Measurements from ENCODE around the gene BPTF.
"Not testable (repeated sequence)": the region's sequence is repeated elsewhere in the genome, so short reads cannot be mapped to it uniquely, and the experiment has no call there.

BPTF gene

DNA sequence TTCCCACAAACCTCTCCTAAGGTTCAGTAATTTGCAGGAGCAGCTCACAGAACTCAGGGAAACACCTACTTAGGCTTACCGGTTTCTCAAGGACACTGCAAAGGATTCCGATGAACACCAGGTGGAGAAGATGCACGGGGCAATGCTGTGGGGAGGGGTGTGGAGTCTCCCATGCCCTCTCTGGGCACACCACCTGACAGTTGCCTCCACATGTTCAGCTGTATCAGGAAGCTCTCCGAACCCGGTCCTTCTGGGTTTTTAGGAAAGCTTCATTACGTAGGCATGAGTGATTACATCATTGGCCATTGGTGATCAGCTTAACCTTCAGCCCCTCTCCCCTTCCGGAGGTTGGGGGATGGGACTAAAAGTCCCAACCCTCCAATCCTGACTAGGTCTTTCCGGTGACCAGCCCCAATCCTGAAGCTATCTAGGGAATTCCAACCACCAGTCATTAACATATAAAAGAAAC lies 149.3 kb downstream of the BPTF start:
- no peak for DNase-seq (ENCODE audit: low spot score)

DNA sequence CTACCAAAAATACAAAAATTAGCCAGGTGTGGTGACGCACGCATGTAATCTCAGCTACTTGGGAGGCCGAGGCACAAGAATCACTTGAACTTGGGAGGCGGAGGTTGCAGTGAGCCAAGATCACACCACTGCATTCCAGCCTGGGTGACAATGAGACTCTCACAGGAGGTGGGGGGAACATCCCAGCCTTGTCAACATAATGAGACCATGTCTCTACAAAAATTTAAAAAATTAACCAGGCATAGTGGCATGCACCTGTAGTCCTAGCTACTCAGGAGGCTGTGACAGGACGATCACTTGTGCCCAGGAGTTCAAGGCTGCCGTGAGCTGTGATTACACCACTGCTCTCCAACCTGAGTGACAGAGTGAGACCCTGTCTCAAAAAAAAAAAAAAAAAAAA lies 151.0 kb downstream of the BPTF start:
- not testable (repeated sequence) for DNase-seq (ENCODE audit: low spot score)

DNA sequence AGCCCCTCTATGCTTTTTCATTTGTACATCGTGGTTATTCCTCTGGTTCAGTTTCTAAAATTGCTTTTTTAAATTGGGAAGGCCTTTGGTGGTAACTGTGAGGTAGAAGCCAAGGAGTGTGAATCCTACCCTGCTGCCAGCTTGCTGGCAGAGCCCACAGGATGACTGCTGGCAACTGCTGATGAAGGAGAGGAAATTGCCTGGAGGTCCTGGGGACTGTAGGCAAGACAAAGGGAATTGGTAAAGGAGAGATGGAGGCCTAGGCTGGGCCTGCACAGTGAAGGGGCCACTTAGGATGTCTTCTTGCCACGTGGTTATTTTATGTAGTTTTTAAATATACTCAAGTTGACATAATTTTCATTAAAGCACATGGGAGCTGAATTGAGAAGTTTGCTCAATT lies 155.2 kb downstream of the BPTF start:
- no peak for DNase-seq (ENCODE audit: low spot score)

DNA sequence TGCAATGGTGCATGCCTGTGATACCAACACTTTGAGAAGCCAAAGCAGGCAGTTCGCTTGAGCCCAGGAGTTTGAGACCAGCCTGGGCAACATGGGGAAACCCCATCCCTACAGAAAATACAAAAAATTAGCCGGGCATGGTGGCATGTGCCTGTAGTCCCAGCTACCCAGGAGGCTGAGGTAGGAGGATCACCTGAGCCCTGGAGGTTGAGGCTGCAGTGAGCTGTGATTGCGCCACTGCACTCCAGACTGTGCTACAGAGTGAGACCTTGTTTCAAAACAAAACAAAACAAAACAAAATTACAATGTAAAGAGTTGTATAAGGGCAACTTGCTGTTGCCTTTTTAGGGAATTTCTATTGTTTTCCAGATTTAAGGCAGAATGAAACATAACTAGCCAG lies 155.6 kb downstream of the BPTF start:
- not testable (repeated sequence) for DNase-seq (ENCODE audit: low spot score)

DNA sequence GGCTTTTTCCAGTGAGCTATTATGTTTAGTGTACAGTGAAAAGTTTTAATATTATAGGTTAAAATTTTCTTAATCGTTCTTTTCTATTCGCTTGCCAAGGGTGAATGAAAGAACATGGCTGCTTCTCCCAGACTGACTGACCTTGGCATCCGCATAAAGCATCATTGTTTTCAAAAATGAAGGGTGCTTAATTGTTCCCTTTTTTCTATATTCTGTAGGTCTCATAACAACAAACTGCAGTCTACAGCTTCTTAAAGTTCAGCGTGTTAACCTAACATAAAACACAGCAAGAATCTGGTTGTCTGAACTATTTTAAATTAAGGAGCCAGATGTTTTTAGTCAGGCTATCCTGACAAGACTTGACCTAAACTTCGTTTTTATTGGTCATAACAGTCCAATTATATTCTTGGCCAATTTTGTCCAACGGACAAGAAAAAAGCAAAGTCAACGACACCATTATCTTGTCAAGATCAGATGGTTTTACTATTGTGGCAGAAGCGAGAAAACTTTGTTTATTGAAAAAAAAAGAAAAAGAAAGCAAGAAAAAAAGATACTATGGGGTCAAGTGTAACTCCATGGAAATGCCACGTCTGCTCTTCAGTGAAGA lies 156.8 kb downstream of the BPTF start:
- DNase-seq (ENCODE audit: low spot score) = no peak

DNA sequence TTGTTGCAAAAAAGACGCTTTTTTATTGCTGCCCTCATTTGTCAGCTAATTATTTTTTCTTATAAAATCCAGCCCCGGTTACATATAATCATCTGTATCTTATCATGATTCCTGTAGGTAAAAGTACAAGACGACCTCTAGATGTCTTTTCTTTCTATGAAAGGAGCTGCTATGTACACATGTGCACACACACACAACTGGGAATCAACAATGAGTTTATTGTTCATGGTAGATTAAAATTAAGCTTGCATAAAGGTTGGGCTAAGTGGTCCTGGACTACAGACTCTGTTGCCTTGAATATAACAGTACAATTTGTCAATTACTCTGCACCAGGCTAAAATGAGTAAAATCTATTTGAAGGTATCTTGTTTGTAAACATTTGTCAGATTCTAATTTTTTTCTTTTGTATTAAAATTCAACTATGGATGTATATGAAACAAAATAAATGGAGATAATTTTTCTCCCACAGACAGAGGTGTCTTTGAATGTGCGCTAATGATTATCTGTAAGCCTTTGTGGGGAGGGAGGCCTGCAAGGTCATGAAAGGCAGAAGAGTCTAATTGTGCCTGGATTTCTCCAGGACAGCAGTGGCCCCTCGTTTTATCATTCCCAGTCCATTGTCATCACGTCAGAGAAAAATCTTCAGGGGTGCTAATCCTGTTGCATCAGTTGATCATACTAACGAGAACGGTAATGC lies 157.5 kb downstream of the BPTF start:
- no peak for DNase-seq (ENCODE audit: low spot score)

DNA sequence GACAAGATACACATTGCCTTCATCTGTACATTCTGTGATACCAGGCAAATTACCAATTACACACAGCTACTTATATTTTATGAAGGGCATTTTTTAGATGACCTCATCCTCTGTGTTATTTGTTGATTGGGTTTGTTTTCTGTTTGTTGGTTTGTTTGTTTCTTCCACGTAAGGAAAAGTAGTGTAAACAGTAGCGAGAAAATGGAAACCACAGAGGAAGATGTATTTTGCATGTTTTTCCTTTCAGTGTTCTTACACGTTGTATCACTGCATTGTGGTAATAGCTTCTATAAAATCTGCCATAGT lies 158.0 kb downstream of the BPTF start:
- DNase-seq (ENCODE audit: low spot score) = no peak

DNA sequence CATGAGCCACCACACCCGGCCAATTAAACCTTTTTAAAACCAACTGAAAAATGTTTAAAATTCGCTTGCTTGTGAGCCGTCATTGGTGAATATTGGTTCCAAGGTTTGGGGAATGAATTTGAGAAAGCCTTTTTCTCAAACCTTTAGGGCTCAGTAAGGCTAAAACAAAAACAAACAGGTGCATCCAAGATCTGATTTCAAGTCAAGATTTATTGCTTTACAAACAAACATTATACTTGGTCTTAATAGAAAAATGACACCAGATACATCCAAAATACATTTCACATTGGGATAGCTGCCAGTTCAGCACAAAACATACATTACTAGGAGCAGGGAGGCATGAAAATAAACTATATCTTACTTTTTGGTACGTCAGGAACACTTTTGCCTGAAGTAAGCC lies 165.6 kb downstream of the BPTF start:
- no peak for DNase-seq (ENCODE audit: low spot score)

DNA sequence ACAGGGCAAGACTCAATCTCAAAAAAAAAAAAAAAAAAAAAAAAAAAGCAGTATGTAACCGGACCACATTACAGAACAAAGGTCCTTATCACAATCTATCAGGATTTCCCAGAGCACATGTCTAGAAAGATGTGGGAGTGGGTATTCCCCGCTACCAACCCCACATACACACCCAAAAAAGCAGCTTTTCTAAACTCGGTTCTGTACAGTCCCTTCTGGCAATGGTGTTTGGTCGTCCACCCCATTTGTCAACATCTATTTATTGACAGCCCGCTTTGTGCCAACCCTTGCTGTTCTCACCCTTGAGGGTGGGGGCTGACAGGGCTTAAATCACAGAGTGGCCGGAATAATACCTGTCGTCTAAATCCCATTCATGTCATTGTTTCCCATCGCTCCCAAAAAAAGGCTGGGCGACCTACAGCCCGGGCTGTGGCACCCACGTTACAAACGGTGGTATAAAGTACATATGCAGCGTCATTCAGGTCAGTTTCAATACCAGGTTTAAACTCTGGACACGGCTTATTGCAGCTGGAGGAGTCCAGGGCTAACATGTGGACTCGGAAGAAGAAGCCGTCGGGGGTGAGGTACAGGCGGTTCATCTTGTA lies 167.3 kb downstream of the BPTF start:
- no peak for DNase-seq (ENCODE audit: low spot score)

DNA sequence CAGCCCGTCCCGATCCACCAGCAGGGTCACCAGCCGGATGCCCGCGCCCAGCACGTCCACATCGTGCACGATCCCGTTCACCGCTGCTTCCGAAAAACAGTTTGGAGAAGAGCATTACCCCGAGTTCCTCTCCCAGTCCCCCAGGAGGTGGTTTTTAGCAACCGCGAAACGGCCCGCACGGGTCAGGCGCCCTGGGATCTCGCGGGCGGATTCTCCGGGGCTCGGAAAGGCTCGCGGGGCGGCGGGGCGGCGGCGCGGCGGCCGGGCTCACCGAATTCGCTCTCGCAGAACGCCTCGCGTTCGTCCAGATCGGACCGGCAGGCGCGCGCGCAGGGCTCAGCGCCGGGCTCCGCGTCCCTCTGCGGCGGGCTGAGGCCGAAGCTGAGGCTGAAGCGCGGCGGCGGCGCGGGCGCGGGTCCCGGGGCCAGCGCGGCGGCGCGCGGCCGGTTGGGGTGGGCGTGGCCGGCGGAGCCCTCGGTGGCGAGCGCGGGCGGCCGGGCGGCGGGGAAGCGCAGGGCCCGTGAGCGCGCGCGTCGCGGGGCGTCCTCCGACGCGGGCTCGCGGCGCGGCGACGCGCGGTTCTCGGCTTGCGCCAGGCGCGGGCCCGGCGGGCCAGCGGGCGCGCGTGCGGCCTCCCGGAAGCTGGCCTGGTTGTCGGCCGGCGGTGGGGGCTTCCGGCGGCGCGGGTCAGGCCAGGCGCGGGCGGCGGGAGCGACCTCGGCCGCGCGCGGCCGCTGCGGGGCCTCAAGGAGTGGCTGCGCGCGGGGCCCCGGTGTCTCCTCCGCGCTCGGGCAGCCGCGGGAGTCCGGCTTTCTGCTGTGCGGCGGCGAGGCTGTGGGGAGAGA lies 168.1 kb downstream of the BPTF start:
- peak; percentile 76 for DNase-seq (ENCODE audit: low spot score)

DNA sequence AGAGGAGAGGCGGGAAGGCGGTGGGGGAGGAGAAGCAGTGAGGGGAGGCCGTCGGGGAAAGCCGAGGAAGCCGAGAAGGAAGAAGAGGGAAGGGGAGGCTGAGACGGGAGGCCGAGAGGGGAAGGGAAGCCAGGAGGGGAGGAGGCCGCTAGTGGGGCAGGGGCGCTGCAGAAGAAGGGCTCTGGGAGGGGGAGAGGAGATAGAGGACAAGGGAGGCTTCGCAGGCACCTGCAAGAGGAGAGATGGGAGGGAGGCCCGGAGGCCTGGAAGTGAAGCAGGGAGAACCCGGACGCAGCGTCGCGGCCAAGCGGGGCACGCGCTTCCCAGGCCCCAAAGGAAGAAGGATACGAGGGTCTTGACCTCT lies 168.7 kb downstream of the BPTF start:
- peak; percentile 9 for DNase-seq (ENCODE audit: low spot score)

DNA sequence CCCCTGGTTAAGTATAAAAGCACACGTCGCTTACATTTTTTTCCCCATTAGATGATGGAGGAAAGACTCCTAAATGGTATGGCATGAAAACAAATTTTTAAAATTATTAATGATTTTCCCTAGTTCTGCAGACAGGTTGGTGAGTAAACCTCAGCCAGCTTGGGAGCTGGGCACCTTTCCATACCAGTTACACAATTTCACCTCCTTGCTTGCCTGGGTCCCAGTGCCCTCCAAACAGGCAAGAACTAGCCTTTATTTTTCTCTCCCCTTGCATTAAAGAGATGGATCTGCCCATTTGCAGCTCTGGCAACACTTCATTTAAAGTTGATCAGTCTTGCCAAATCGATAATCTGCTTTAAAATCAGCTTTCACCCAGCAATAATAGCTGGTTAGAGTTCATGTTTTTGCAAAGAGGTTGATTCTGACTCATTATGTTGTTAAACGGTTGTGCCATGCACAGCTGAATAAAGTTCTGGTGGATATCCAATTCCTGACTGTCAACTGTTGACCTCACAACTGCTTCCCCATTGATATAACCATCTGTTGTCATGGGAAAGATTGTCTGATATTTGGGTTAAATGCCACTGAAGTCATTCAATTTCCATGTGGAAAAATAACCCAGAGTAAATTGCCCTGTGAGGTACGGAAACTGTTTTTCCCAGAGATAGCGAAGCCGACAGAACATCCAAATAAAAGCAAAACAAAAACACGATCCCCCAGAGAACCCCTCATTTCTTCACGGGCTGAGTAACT lies 169.7 kb downstream of the BPTF start:
- peak; percentile 10 for DNase-seq (ENCODE audit: low spot score)

DNA sequence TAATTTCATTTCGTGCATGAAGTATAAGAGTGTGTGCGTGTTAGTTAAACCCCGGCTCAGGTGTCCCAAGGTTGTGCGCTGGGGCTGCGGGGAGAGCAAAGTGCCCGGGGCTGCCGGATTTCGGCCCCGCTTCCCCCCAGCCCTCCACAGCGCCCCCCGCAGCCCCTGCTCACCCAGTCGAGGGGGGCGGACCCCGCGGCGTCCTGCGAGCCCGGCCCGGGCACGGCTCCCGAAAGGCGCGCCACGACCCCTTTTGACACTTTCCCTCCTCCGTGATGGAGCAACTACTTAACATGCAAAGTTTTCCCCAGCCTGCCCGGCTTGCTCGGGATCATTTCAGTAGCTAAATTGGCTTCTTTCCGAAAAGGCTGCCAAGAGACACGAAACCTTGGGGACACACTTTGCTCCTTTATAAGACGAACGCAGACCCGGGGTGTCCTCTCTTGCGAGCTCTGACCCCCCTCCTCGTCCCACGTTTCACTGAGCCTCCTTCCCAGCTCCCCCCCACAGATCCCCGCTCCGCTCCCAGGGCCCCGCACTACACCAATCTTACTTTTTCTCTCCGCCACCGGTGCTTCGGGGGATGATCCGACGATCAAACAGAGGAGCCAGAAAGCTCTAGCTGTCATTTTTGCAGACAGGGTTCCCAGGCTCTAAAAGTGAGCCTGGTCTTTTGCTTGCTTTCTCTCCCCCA lies 170.4 kb downstream of the BPTF start:
- DNase-seq (ENCODE audit: low spot score) = peak; percentile 6

DNA sequence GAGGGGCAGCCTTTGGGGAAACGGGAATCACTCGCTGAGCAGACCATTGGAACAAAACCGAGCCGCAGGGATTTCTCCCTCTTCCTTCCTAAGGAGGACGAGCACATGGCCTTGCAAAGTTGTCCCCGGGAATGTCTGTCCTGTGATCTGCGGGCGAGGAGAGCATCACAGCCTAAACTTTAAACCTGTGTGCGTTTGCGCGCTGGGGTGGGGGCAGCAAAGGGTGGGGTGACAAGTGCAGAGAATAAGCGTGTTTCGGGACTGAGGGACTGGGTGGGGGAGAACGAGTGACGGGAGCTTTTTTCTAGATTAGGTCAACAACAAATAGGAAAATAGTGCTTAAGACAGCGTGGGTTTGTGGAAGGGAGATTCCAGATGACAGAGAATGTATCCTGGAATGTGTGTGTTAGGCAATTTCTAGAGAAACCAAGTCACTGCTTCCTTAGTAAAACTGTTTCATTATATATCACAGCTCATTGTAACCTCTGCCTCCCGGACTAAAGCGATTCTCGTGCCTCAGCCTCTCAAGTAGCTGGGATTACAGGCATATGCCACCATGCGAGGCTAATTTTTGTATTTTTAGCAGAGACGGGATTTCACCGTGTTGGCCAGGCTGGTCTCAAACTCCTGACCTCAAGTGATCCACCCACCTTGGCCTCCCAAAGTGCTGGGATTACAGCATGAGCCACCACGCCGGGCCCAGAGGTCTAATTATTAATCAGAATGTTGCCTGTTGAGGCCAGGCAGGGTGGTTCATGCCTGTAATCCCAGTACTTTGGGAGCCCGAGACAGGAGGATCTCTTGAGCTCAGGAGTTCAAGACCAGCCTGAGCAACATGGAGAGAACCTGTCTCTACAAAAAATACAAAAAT lies 171.2 kb downstream of the BPTF start, which contains the start of gene C17orf58:
Gene C17orf58, minus strand, starts transcription at position 169 of the 871 bp plus-strand sequence. CDS start 271 bp downstream, outside the sequence.
- not testable (repeated sequence) for DNase-seq (ENCODE audit: low spot score)

DNA sequence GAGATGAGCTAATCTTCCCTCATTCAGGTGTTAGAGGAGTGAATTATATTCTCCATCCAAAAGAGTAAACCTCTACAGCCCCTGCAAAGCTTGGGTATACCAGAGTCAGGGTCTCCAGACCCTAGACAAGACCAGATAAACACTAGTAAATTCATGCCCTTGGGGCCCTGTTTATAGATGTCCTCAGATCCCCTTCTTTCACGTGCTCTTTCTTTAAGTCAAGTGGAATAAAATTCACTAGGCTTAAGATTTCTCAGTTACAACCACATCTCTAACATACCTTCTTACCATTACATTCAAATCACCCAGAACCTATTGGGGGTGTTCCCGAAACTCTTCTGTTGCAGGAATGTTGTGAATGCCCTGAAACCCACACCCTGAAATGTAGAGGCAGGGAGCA lies 173.2 kb downstream of the BPTF start:
- DNase-seq (ENCODE audit: low spot score) = no peak

DNA sequence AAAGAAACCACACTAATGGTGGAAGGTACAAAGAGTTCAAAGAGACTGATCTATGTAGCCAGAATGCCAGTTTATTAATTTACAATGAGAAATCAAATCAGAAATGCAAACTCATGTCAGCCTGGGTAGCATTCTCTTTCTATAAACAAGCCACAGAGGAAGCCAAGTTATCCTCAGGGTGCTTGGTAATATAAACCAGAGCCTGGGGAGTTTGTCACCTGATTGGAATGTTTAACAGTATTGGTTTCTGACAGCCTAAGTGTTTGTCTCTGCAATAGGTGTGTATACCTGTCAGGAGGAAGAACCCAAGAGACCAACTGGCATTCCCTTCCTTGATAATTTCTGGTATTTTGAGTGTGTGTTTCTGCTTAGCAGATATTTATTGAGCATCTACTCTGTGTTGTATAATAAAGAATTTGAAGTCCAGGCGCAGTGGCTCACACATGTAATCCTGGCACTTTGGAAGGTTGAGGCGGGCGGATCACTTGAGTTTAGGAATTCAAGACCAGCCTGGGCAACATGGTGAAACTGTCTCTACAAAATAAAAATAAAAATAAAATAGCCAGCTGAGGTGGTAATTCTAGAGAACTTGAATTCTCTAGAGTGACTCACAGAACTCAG lies 174.1 kb downstream of the BPTF start:
- no peak for DNase-seq (ENCODE audit: low spot score)

DNA sequence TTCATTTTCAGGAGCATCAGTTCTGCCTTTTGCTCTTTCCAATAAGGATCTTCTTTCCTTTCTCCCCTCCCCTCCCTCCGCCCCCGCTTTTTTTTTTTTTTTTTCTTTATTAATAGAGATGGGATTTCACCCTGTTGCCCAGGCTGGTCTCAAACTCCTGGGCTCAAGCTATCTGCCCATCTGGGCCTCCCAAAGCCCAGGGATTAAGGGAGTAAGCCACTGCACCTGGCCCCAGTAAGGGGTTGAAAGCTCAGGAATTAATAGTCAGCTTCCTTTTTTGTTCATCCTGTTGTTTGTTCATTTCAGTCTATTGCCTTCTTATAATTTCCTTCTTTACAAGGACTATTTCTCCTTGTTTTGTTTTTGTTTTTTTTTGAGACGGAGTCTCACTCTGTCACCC lies 178.9 kb downstream of the BPTF start:
- DNase-seq (ENCODE audit: low spot score) = no peak

DNA sequence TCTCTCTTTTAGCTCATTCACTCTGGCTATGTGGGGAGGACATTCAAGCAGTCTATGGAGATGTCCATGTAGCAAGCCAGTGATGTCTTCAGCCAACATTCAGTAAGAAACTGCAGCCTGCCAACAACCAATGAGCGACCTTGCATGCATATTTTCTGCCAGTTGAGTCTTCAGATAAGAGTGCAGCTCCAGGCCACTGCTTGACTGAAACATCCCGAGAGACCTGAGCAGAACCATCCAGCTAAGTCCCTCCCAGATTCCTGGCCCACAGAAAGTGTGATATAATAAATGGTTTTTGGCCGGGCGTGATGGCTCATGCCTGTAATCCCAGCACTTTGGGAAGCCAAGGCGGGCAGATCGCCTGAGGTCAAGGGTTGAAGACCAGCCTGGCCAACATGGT lies 181.5 kb downstream of the BPTF start:
- no peak for DNase-seq (ENCODE audit: low spot score)

DNA sequence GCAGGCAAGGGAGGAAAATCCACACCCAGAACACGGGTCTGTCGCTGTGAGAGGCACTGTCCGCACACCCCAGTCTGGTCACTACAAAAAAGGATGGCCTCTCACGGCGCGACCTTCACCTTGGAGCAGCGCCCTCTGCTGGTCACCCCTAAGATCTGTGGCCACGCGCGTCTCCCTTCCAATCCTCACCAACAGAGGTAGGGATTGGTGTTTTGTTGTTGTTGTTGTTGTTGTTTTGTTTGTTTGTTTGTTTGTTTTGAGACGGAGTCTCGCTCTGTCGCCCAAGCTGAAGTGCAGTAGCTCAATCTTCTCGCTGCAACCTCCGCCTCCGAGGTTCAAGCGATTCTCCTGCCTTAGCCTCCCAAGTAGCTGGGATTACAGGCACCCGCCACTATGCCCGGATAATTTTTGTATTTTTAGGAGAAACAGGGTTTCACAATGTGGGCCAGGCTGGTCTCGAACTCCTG lies 185.9 kb downstream of the BPTF start:
- peak; percentile 16 for DNase-seq (ENCODE audit: low spot score)

DNA sequence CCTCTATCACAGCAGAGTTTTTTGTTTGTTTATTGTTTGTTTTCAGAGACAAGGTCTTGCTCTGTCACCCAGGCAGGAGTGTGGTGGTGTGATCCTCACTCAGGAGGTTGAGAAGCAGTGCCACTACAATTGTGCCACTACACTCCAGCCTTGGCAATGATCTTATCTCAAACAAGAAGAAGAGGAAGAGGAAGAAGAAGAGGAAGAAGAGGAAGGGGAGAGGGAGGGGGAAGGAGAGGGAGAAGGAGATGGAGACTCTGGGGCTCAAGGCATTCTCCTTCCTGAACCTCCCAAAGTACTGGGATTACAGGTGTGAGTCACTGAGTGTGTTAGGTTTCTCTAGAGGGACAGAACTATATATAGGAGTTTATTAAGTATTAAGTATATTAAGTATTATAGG lies 188.1 kb downstream of the BPTF start:
- no peak for DNase-seq (ENCODE audit: low spot score)
